K562 (cell line): ENCODE results near the gene KLHL35. TPM values are rescaled to one million over a fixed set of nuclear protein-coding genes. Genes with fewer than 3 reads are reported as not detected.

Experiments used
- ATAC-seq: fragments of 200-7000 bp; cut with Tn5 transposase; 3 replicates; pipeline ENCODE4 v1.9.1; 2020; ENCODE audit warnings: moderate library complexity
- BruUV-seq: library from RNA; stranded (reverse); fragments of 400-500 nt; replicated peaks from 2 replicates; lab custom pipeline; 2021; lab: Mats Ljungman, UMichigan
- CTCF ChIA-PET: fragments of 300-600 bp; formaldehyde crosslinking; extraction: SDS; loops from one replicate; lab custom pipeline; 2021; ENCODE audit warnings: low intra/inter-chr PET ratio; lab: Yijun Ruan, JAX
- POLR2A ChIA-PET: fragments of 300-600, 350-650 bp; sonication (Branson Sonifier 250); formaldehyde crosslinking; extraction: SDS; loops from one replicate; lab custom pipeline; 2021; ENCODE audit warnings: antibody characterized with exemption, inconsistent platforms; lab: Yijun Ruan, JAX
- DNase-seq, 4 experiments: peaks; one replicate each; pipeline versions ENCODE4 v3.0.0 to v3.0.0-alpha.2; 2011 to 2018; ENCODE audit warnings: low spot score in 3 of 4, mixed read lengths in 3 of 4; ENCODE audit errors: extremely low read depth in 1 of 4
- FAIRE-seq: peaks from 2 replicates; lab custom pipeline; 2011; peaks lifted over from hg19 to GRCh38; lab: Jason Lieb, UNC
- H2AFZ ChIP-seq: 2 replicates; pipeline ENCODE4 v1.6.0; 2011; ENCODE audit warnings: low read depth, low read length, control low read depth, inconsistent platforms
- H3K27ac ChIP-seq: fragments of 200-600 bp; 3 replicates; pipeline ENCODE4 v1.8.0; 2011; ENCODE audit warnings: low read depth, mild to moderate bottlenecking, control low read depth, inconsistent platforms, low read length, moderate library complexity, mixed read lengths; ENCODE audit errors: extremely low read depth
- H3K27me3 ChIP-seq, 2 experiments: fragments of 300-600 bp in 1 of 2; 2 replicates in 1 of 2; 3 replicates in 1 of 2; pipeline versions ENCODE4 v1.6.0 to v1.8.0; 2011; ENCODE audit warnings: inconsistent platforms in 2 of 2, low read length in 2 of 2, mild to moderate bottlenecking in 1 of 2, mixed read lengths in 1 of 2, moderate library complexity in 1 of 2; ENCODE audit not compliant: control insufficient read depth in 2 of 2, insufficient read depth in 2 of 2
- H3K36me3 ChIP-seq: fragments of 300-600 bp; 3 replicates; pipeline ENCODE4 v1.8.0; 2011; ENCODE audit warnings: mild to moderate bottlenecking, low read length, inconsistent platforms; ENCODE audit not compliant: control insufficient read depth, insufficient read depth
- H3K4me1 ChIP-seq, 2 experiments: fragments of 200-600 bp in 1 of 2; replicated peaks in 1 of 2; 2 replicates in 1 of 2; 3 replicates in 1 of 2; pipeline versions ENCODE4 v1.5.1 to v1.8.0; 2011; ENCODE audit warnings: inconsistent platforms in 2 of 2, low read length in 2 of 2, mild to moderate bottlenecking in 1 of 2, mixed read lengths in 1 of 2, moderate library complexity in 1 of 2; ENCODE audit not compliant: control insufficient read depth in 2 of 2, insufficient read depth in 2 of 2
- H3K4me2 ChIP-seq: 2 replicates; pipeline ENCODE4 v1.6.1; 2011; ENCODE audit warnings: low read length, control low read depth, inconsistent platforms, mixed read lengths; ENCODE audit not compliant: insufficient read depth
- H3K4me3 ChIP-seq: fragments of 200-600 bp; sonication (generic), shearing (Covaris generic); 2 replicates; pipeline ENCODE4 v1.5.1; 2016; ENCODE audit warnings: control low read depth, inconsistent platforms
- H3K79me2 ChIP-seq: fragments of 200-600 bp; 3 replicates; pipeline ENCODE4 v1.8.0; 2011; ENCODE audit warnings: low read length, inconsistent platforms; ENCODE audit not compliant: control insufficient read depth, insufficient read depth
- H3K9ac ChIP-seq, 2 experiments: 2 replicates each; pipeline versions ENCODE4 v1.6.0 to v1.6.1; 2011; ENCODE audit warnings: low read depth in 2 of 2, low read length in 2 of 2, control low read depth in 1 of 2, inconsistent platforms in 1 of 2, mild to moderate bottlenecking in 1 of 2, mixed read lengths in 1 of 2; ENCODE audit not compliant: insufficient read depth in 1 of 2
- H3K9me1 ChIP-seq: one replicate; pipeline ENCODE4 v1.6.0; 2011; ENCODE audit warnings: inconsistent platforms, mild to moderate bottlenecking, low read length, moderate library complexity; ENCODE audit not compliant: control insufficient read depth, insufficient read depth
- H3K9me3 ChIP-seq: replicated peaks from 2 replicates; pipeline ENCODE4 v1.5.1; 2011; ENCODE audit warnings: low read depth, low read length, inconsistent platforms; ENCODE audit not compliant: control insufficient read depth, insufficient read depth
- H4K20me1 ChIP-seq: replicated peaks from 2 replicates; pipeline ENCODE4 v1.6.1; 2011; ENCODE audit warnings: low read length, inconsistent platforms, mixed read lengths; ENCODE audit not compliant: control insufficient read depth, insufficient read depth
- TFAP4 ChIP-seq: sonication (generic); formaldehyde crosslinking; IDR thresholded peaks from 2 replicates; pipeline ENCODE4 v1.8.0; 2022; ENCODE audit warnings: missing genetic modification reagents, mild to moderate bottlenecking, moderate library complexity, borderline replicate concordance
- ZNF395 ChIP-seq: fragments of 200-800 bp; sonication (Bioruptor generic); IDR thresholded peaks from 2 replicates; pipeline ENCODE4 v1.6.1; 2017; ENCODE audit warnings: missing genetic modification characterization, missing compliant biosample characterization
- WGBS: fragments of 100-300 bp; shearing (Covaris generic); methylation state at CpG from one replicate; pipeline ENCODE4 v1.1.6; 2016; ENCODE audit warnings: low coverage, mixed read lengths; ENCODE audit not compliant: insufficient coverage; ENCODE audit errors: missing lambda C conversion rate; 5-methylcytosine and 5-hydroxymethylcytosine counted together
- in situ Hi-C: fragments of 300-500 bp; cut with MboI; formaldehyde crosslinking; loops from 4 replicates; pipeline ENCODE4 v1.15.0; 2018; ENCODE audit warnings: inconsistent platforms, mixed read lengths
- intact Hi-C: fragments of 100-400 bp; cut with micrococcal nuclease; formaldehyde crosslinking; loops from 2 replicates; pipeline ENCODE4 v1.14.2; 2022
- polyA plus RNA-seq, 8 experiments: library from polyadenylated mRNA; depleted of rRNA in 4 of 8; stranded (reverse) in 5 of 8; unstranded in 3 of 8; fragments of >200 nt; fragmentation: Nextera tagmentation in 2 of 8; fragmentation: Illumina TruSeq in 1 of 8; extraction: Ambion mirVana in 2 of 8; extraction: Trizol in 1 of 8; gene quantifications; 2 replicates each; pipeline versions ENCODE4 v1.2.1 to v1.2.3, GENCODE V29; 2011 to 2014; ENCODE audit warnings: inconsistent platforms in 1 of 8, missing spikeins in 1 of 8
- total RNA-seq, 7 experiments: library from RNA; depleted of rRNA in 6 of 7; stranded (reverse); fragments of >200 nt in 6 of 7; fragmentation: Illumina TruSeq in 2 of 7; extraction: Trizol in 2 of 7; gene quantifications; 2 replicates each; pipeline versions ENCODE4 v1.2.1 to v1.2.3, GENCODE V29; 2011 to 2021; ENCODE audit warnings: low replicate concordance in 1 of 7
- TF ChIP-seq, protein P1 (sequence below), 3 experiments: IDR thresholded peaks in 2 of 3; conservative IDR thresholded peaks in 1 of 3; 2 replicates each; pipeline ENCODE4 v1.5.1; 2011 to 2012; ENCODE audit warnings: low read length in 3 of 3, mild to moderate bottlenecking in 3 of 3, control low read depth in 2 of 3, improper control_type of control experiment in 1 of 3, inconsistent platforms in 1 of 3, low read depth in 1 of 3, mixed read lengths in 1 of 3, moderate library complexity in 1 of 3; ENCODE audit not compliant: insufficient read depth in 2 of 3

Gene KLHL35
- total and polyA plus RNA-seq, 9 of the 15 experiments (the other 6 are each of a cell fraction or from before 2014, with no cell fraction given): not detected

GRCh38 chr11:75431533-75432525, 1.2 kb downstream of the KLHL35 start:
- no peaks in the 10 kb centered on the region; the same call in 1 of the 2 replicates for H4K20me1 ChIP-seq
- H3K79me2 ChIP-seq: no peaks in the 10 kb centered on the region
- peaks cover 4 to 22% of the 10 kb centered on the region in 2 experiments; a peak in 4 of 5 replicates for H3K27me3 ChIP-seq
- BruUV-seq: no TSS peak
- H3K9me3 ChIP-seq: no peaks in the 10 kb centered on the region
- no peaks in the 10 kb centered on the region for H3K36me3 ChIP-seq
- ChIA-PET POLR2A (interaction anchor here (0.5 to 1.2 kb wide), 4 partner anchors 12 to 35 kb away, joined by 3 read pairs; no protein-coding TSS in a partner anchor), CTCF (interaction anchor here (0.6 kb wide), 1 partner anchor 24 kb away, joined by 3 read pairs; no protein-coding TSS in a partner anchor)
- H2AFZ ChIP-seq: no peak overlapping the region
- TF ChIP-seq, protein P1, sequence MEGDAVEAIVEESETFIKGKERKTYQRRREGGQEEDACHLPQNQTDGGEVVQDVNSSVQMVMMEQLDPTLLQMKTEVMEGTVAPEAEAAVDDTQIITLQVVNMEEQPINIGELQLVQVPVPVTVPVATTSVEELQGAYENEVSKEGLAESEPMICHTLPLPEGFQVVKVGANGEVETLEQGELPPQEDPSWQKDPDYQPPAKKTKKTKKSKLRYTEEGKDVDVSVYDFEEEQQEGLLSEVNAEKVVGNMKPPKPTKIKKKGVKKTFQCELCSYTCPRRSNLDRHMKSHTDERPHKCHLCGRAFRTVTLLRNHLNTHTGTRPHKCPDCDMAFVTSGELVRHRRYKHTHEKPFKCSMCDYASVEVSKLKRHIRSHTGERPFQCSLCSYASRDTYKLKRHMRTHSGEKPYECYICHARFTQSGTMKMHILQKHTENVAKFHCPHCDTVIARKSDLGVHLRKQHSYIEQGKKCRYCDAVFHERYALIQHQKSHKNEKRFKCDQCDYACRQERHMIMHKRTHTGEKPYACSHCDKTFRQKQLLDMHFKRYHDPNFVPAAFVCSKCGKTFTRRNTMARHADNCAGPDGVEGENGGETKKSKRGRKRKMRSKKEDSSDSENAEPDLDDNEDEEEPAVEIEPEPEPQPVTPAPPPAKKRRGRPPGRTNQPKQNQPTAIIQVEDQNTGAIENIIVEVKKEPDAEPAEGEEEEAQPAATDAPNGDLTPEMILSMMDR (IDR thresholded peaks at IDR 0.05 in 2 of 3, conservative IDR thresholded peaks at IDR 0.05 in 1 of 3; ENCODE audit: insufficient read depth in 2 of 3, low read depth in 1 of 3, low read length in 3 of 3): peak in 2 of 3 experiments; percentile 21 to 47; a peak in 3 of 6 replicates
- TF ChIP-seq TFAP4: 0 out of 2 replicates have a peak, but pooled peaks have one; percentile 10
- TF ChIP-seq ZNF395 (CRISPR knock-in tag): no peak
- no peak overlapping the region for H3K27ac ChIP-seq
- peak in 2 of 4 experiments; percentile 29 for DNase-seq
- H3K4me2 ChIP-seq: no peak overlapping the region
- peak; percentile 52 for ATAC-seq
- no peaks in the 10 kb centered on the region for H3K9me1 ChIP-seq
- 11% methylated on average over 14 of the region's 16 CpGs for WGBS
- in situ Hi-C loops (loop anchor here (25.0 kb wide), 1 partner anchor 430 kb away; no protein-coding TSS in a partner anchor), intact Hi-C loops (no loop called here)
- peak overlapping the region in 1 of 2 experiments; percentile 55; a peak in 2 of 4 replicates for H3K9ac ChIP-seq
- no peak for FAIRE-seq
- H3K4me3 ChIP-seq: no peak overlapping the region
- H3K4me1 ChIP-seq: peaks cover 0 to 10% of the 10 kb centered on the region in 2 experiments; a peak in 4 of 5 replicates
